Skeletal muscle satellite cell (primary cell): Measurements from ENCODE around the gene PLEKHB2.
"Not testable (repeated sequence)": the region's sequence is repeated elsewhere in the genome, so short reads cannot be mapped to it uniquely, and the experiment has no call there.

Experiments used
- H3K27me3 ChIP-seq: 2 replicates; pipeline ENCODE4 v1.7.0; 2013; ENCODE audit warnings: low read length; ENCODE audit not compliant: control insufficient read depth, insufficient read depth
- H3K36me3 ChIP-seq: 2 replicates; pipeline ENCODE4 v1.7.0; 2013; ENCODE audit warnings: mild to moderate bottlenecking, control low read depth, low read length; ENCODE audit not compliant: insufficient read depth
- H3K4me1 ChIP-seq: 2 replicates; pipeline ENCODE4 v1.7.0; 2013; ENCODE audit warnings: low read length; ENCODE audit not compliant: control insufficient read depth, insufficient read depth
- H3K4me2 ChIP-seq: 2 replicates; pipeline ENCODE4 v1.7.0; 2013; ENCODE audit warnings: mild to moderate bottlenecking, low read length
- H3K4me3 ChIP-seq: 2 replicates; pipeline ENCODE4 v1.7.0; 2013; ENCODE audit warnings: low read length
- H3K9ac ChIP-seq: 2 replicates; pipeline ENCODE4 v1.7.0; 2013; ENCODE audit warnings: mild to moderate bottlenecking, low read depth, low read length, moderate library complexity
- H3K9me3 ChIP-seq: replicated peaks from 2 replicates; pipeline ENCODE4 v1.7.0; 2013; ENCODE audit warnings: mild to moderate bottlenecking, control low read depth, low read length

Gene PLEKHB2

DNA sequence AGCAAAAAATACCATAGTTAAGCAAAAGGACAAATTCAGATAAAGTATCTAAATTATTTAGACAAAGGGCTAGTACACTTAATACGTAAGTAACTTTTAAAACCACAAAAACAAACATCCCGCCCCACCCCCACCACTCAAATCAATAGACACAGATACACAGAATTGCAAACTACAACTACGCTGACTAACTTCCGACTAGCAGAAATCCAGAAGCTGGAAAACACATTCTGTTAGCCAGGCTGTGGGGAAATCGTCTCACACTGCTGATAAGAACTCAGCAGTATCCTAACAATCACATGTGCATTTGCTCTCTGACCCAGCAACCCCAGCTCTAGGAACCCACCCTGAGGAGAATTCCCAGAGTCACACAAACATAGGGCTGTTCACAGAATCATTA lies 28.4 kb upstream of the PLEKHB2 start:
- Histone ChIP-seq H3K27me3 (no peaks in the 10 kb centered on the region), H3K4me3 (no peak overlapping the region), H3K4me1 (no peaks in the 10 kb centered on the region), H3K4me2 (no peak overlapping the region), H3K9me3 (no peaks in the 10 kb centered on the region), H3K9ac (no peak overlapping the region), H3K36me3 (peaks cover 76% of the 10 kb centered on the region)

DNA sequence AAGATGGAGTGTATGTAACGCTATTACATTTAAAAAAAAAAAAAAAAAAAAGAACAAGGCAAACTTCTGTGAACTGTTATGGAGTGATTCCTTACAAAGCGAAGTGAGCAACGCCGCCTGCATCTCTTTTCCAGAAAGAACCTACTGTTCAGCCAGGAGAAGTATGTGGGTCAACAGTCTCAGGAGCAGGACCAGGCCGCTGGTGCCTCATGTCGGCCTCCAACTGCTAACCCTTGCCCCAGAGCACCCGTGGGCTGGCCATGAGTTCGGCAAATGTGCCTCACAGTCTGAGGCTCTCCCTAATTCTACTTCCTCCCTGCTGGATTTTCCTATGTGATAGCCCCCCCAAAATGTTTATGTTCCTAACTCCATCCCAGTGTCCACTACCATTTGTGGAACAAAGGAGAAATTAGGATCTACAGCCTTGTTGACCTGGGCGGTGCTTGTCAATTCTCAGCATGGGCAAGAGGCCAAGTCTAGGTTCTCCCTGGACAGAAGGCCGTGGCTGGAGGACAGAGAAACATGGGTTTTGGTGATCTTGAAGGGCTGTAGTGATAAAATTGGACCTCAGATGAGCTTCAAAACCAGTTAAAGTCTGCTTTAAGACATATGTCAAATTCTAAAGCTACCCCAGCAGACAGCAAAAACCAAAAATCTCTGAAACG lies 27.8 kb upstream of the PLEKHB2 start:
- H3K9me3 ChIP-seq = no peaks in the 10 kb centered on the region
- peaks cover 77% of the 10 kb centered on the region for H3K36me3 ChIP-seq
- no peak overlapping the region for H3K9ac ChIP-seq
- H3K4me2 ChIP-seq = no peak overlapping the region
- H3K27me3 ChIP-seq = no peaks in the 10 kb centered on the region
- no peaks in the 10 kb centered on the region for H3K4me1 ChIP-seq
- no peak overlapping the region for H3K4me3 ChIP-seq

DNA sequence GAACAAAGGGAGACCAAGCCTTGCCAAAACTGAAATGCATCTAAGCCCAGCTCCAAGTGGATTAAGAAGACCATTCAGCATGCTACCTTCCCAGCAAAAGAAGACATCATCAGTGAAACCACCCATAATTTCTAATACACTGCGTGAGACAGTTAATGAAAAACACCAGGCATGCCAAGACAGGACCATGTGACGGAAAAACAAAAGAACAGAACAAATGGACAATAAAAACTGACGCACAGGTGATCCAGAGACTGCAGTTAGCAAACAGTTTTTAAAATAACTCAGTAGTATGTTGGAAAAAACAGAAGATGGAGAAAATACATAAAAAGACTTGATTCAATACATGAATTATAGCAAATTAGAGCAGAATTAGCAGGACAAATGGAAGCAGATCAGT lies 27.2 kb upstream of the PLEKHB2 start:
- H3K4me3 ChIP-seq = no peak overlapping the region
- no peak overlapping the region for H3K4me2 ChIP-seq
- no peaks in the 10 kb centered on the region for H3K4me1 ChIP-seq
- H3K27me3 ChIP-seq = no peaks in the 10 kb centered on the region
- H3K9me3 ChIP-seq = no peaks in the 10 kb centered on the region
- peaks cover 82% of the 10 kb centered on the region for H3K36me3 ChIP-seq
- H3K9ac ChIP-seq = no peak overlapping the region

DNA sequence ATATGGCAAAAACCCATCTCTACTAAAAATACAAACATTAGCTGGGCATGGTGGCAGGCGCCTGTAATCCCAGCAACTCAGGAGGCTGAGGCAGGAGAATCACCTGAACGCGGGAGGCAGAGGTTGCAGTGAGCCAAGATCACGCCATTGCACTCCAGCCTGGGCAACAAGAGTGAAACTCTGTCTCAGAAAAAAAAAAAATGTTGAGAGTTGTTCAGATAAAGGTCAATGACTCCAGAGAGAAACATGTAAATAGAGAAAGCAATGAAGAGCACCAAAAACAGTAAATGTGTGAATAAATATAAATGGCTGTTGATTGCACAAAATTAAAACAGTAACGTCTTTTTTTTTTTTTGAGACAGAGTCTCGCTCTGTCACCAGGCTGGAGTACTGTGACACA lies 25.2 kb upstream of the PLEKHB2 start:
- H3K36me3 ChIP-seq = peaks cover 70% of the 10 kb centered on the region
- not testable (repeated sequence) for H3K9me3 ChIP-seq, H3K9ac ChIP-seq, H3K27me3 ChIP-seq, H3K4me2 ChIP-seq, H3K4me1 ChIP-seq, H3K4me3 ChIP-seq

DNA sequence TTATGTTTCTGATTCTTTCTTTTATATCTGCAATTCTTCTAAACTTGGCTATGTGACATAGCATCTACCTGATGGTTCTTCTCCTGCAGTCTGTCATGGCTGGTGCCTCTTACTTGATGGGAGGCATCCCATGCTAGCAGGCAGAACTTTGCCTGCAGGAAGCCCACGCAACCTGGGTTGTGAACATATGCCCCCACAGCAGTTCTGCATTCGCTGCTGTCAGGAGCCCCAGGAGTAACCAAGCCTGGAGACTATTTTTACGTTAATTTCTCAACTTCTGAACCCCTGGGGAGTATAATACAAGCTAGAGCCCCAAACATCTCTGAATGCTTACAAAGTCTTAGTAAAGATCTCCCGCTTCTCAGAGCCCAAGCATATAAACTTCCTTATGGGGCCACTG lies 23.9 kb upstream of the PLEKHB2 start:
- Histone ChIP-seq H3K4me2 (no peak overlapping the region), H3K4me3 (no peak overlapping the region), H3K9me3 (no peaks in the 10 kb centered on the region), H3K4me1 (peaks cover 5% of the 10 kb centered on the region), H3K9ac (no peak overlapping the region), H3K36me3 (peaks cover 70% of the 10 kb centered on the region), H3K27me3 (no peaks in the 10 kb centered on the region)

DNA sequence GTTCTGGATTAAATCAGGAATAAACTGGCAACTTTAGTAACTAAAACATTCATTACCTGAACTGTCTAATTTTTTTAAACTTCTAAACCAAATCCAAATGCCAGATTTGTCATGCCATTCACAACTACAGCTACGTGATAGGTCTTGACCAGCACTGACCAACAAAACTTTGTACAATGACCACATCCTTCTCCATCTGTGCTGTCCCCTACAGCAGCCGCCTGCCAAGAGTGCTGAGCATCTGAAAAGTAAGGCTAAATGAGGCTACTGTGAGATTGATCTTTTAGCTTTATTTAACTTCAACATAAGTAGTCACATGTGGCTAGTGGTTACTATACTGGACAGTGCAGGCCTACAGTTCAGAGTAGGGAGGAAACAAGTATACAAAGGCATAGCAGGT lies 19.5 kb upstream of the PLEKHB2 start:
- no peak overlapping the region for H3K4me3 ChIP-seq
- no peak overlapping the region for H3K4me2 ChIP-seq
- no peaks in the 10 kb centered on the region for H3K9me3 ChIP-seq
- no peaks in the 10 kb centered on the region for H3K27me3 ChIP-seq
- H3K9ac ChIP-seq = no peak overlapping the region
- peaks cover 5% of the 10 kb centered on the region for H3K4me1 ChIP-seq
- H3K36me3 ChIP-seq = peaks cover 52% of the 10 kb centered on the region

DNA sequence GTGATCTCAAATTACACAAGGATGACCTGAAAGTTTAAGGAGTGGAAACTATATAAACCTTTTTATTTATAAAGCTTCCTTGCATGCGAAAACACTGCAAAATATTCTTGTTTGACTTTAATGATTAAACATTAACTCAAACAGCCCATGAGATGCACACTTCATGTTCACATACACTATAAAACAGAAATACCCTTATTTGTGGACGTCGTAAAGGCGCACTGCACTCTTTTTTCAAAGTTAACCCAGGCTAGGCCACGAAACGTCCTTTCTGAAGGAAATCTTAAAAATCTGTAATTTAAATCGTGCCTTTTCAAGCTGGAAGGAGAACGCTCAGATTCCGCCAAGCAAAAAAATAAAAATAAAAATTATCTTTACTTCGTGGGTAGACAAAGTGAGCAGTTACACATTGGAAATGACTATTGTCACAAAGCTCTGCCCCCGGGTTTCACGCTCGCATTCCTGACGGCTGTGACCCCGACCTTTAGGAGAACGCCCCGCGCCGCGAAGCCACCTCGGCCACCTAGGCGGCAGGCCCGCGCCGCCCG lies 12.6 kb upstream of the PLEKHB2 start:
- no peaks in the 10 kb centered on the region for H3K27me3 ChIP-seq
- H3K4me2 ChIP-seq = peak overlapping the region; percentile 82

DNA sequence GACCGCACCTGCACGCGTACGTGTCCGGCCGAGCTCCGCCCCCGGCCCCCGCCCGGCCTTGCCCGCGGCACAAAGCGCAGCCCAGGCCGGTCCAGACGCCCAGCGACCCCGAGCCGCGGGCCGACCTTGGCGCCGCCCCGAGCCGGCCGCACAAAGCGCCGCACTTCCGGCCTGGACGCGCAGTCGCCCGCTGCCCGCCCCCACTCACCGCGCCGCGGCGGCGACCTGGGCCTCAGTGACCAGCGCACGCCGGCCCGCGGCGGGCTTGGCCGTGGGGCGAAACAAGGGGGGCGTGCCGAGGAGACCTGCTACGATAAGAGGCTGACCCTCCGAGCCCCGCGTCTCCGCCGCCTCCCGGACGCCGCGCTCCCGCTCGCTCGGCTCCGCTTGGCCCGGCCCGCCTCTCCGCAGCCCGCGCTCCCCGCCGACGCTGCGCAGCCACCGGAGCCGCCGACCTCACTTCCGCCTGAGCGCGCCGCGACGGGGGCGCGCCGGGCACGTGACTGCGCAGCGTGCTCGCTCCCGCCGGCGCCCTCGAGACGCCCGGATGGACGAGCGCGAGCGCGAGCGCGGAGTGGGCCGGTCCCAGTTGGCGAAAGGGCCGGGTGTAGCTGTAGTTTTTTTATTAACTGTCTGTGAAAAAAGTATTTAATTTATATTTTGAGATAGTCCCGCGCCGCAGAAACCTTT lies 12.0 kb upstream of the PLEKHB2 start, which contains the start of gene FAM168B:
TSS of gene FAM168B (minus strand) at position 455 of the 690 bp plus-strand sequence. CDS start 10,814 bp downstream, outside the sequence.
- Histone ChIP-seq H3K4me3 (peak within 1 kb of the TSS; percentile 100), H3K9ac (peak within 1 kb of the TSS; percentile 99), H3K27me3 (no peaks in the 10 kb centered on the region), H3K4me1 (no peaks in the 10 kb centered on the region), H3K9me3 (no peaks in the 10 kb centered on the region), H3K36me3 (peaks cover 6% of the 10 kb centered on the region), H3K4me2 (peak within 1 kb of the TSS; percentile 82)

More for the DNA sequence above, 12.6 kb upstream of the PLEKHB2 start:
- H3K4me3 ChIP-seq = peak overlapping the region; percentile 100
- H3K9me3 ChIP-seq = no peaks in the 10 kb centered on the region
- H3K9ac ChIP-seq = peak overlapping the region; percentile 99
- H3K36me3 ChIP-seq = peaks cover 12% of the 10 kb centered on the region
- H3K4me1 ChIP-seq = no peaks in the 10 kb centered on the region

DNA sequence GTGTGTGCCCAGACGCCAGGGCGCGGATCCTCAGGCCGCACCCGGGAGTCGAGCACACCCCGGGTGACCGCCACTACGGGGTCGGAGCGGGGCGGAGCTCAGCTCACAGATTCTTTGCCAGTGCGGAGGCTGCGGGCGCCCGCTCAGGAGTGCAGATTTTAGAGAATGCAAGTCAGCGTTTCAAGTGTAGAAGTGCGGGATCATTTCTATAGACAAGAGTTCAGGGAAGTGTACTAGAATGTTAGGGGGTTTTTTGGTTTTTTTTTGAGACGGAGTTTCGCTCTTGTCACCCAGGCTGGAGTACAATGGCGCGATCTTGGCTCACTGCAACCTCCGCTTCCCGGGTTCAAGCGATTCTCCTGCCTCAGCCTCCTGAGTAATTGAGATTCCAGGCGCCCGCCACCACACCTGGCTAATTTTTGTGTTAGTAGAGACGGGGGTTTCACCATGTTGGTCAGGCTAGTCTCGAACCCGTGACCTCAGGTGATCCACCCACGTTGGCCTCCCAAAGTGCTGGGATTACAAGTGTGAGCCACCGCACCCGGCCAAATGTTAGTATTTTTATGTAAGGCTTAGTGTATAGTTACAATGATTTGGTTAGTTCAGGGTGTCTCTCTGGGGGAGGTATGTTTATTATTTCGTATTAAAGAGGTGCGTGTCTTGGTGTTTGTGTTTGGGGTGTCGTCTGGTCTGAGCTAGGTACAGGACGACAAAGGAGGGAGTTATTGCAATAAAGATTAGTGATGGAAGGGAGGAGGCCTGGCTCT lies 11.3 kb upstream of the PLEKHB2 start:
- no peaks in the 10 kb centered on the region for H3K4me1 ChIP-seq
- H3K9ac ChIP-seq = peak overlapping the region; percentile 99
- no peaks in the 10 kb centered on the region for H3K27me3 ChIP-seq
- no peaks in the 10 kb centered on the region for H3K9me3 ChIP-seq
- H3K36me3 ChIP-seq = no peaks in the 10 kb centered on the region
- peak overlapping the region; percentile 100 for H3K4me3 ChIP-seq
- H3K4me2 ChIP-seq = peak overlapping the region; percentile 82

DNA sequence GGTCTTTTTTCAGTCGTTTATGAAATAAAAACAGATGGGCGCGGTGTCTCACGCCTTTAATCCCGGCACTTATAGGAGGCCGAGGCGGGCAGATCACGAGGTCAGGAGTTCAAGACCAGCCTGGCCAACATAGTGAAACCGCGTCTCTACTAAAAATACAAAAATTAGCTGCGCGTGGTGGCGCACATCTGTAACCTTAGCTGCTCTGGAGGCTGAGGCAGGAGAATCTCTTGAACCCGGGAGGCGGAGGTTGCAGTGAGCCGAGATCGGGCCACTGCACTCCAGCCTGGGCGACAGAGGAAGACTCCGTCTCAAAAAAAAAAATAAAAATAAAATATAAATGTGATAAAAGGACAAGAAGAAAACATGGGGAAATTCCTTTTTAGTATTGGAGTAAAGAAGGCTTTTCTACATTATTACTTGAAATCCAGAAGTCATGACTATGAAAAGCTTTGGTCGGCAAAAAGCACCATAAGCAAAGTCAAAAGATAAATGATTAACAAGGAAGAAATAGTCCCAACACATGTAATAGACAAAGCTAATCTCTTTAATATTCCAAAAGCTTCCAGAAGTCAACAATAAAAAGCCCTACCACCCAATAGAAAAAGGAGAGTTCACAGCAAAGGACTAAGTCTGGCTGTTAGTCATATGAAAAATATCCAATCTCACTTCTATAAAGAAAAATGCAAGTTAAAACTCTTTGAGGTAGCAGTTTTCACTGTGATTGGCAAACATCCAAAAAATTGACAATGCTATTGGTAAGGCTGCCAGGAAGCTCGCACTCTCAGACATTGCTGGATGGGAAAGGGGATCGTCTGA lies 10.5 kb upstream of the PLEKHB2 start:
- H3K9ac ChIP-seq = peak overlapping the region; percentile 99

DNA sequence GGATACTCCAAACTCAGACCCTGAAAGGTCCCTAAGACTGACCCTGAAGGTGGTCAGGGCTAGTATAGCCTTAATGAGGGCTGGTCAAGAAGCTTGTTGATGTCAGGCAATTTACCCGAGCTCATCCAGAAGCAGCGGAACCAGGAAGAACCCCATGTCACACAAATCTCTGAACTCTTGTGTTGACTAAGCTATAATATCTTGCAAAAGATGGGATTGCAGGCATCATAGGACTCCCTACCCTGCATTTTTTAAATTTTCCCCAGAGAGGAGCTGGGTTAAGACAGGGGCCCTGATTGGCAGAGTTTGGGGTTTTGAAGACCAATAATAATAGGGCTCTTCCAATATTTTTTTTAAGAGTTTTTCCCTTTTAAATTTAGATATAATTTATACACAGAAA lies 2.0 kb upstream of the PLEKHB2 start:
- Histone ChIP-seq H3K4me3 (no peak overlapping the region), H3K4me1 (peaks cover 21% of the 10 kb centered on the region), H3K4me2 (no peak overlapping the region), H3K36me3 (no peaks in the 10 kb centered on the region), H3K27me3 (no peaks in the 10 kb centered on the region), H3K9me3 (no peaks in the 10 kb centered on the region), H3K9ac (no peak overlapping the region)

More for the DNA sequence above, 10.5 kb upstream of the PLEKHB2 start:
- peak overlapping the region; percentile 100 for H3K4me3 ChIP-seq
- no peaks in the 10 kb centered on the region for H3K36me3 ChIP-seq
- H3K27me3 ChIP-seq = no peaks in the 10 kb centered on the region
- no peaks in the 10 kb centered on the region for H3K9me3 ChIP-seq
- no peaks in the 10 kb centered on the region for H3K4me1 ChIP-seq
- peak overlapping the region; percentile 82 for H3K4me2 ChIP-seq
